Activated CD8-positive, alpha-beta T cell treated with anti-CD3 and anti-CD28 coated beads for 36 hours (primary cell): ENCODE results near the gene PRDM16. TPM values are rescaled to one million over a fixed set of nuclear protein-coding genes. Genes with fewer than 3 reads are reported as not detected.

Source experiments
- ATAC-seq: fragments of 200-7000 bp; cut with Tn5 transposase; one replicate; pipeline ENCODE4 v1.10.0; 2021; ENCODE audit warnings: mild to moderate bottlenecking, moderate library complexity
- CTCF ChIA-PET: fragments of 350-600 bp; sonication (Branson Sonifier 250); formaldehyde crosslinking; loops from one replicate; lab custom pipeline; 2021; ENCODE audit warnings: antibody characterized with exemption; lab: Charles Lee
- POLR2A ChIA-PET: fragments of 350-600 bp; sonication (Branson Sonifier 250); formaldehyde crosslinking; loops from one replicate; lab custom pipeline; 2021; ENCODE audit warnings: antibody characterized with exemption; lab: Charles Lee
- DNase-seq: peaks from one replicate; pipeline ENCODE4 v3.0.0-alpha.2; 2020
- H3K27ac Mint-ChIP-seq: one replicate; pipeline ENCODE4 v1.8.0; 2021; ENCODE audit warnings: mild to moderate bottlenecking, mixed read lengths
- H3K27me3 Mint-ChIP-seq: one replicate; pipeline ENCODE4 v1.8.0; 2021; ENCODE audit warnings: mixed read lengths
- H3K36me3 Mint-ChIP-seq: one replicate; pipeline ENCODE4 v1.8.0; 2021; ENCODE audit warnings: low read depth, mixed read lengths
- H3K4me1 Mint-ChIP-seq: one replicate; pipeline ENCODE4 v1.8.0; 2021; ENCODE audit warnings: low read depth, mixed read lengths
- H3K4me3 Mint-ChIP-seq: one replicate; pipeline ENCODE4 v1.8.0; 2021; ENCODE audit warnings: mild to moderate bottlenecking, moderate library complexity, mixed read lengths
- H3K9me3 Mint-ChIP-seq: one replicate; pipeline ENCODE4 v1.8.0; 2021; ENCODE audit warnings: mixed read lengths
- intact Hi-C: fragments of 100-400 bp; cut with micrococcal nuclease; formaldehyde crosslinking; loops from one replicate; pipeline ENCODE4 v1.10.0; 2022
- total RNA-seq, 2 experiments: library from RNA; stranded (reverse); gene quantifications; one replicate each; pipeline ENCODE4 v1.2.3, GENCODE V29; 2021
- TF ChIP-seq, protein P1 (sequence below): fragments of 200-600 bp; IDR thresholded peaks from one replicate; pipeline ENCODE4 v1.8.0; 2022; ENCODE audit warnings: antibody characterized with exemption, mild to moderate bottlenecking

PRDM16 gene
- total RNA-seq, 2 experiments from 2014 or later: 0.29 to 0.49 TPM

DNA sequence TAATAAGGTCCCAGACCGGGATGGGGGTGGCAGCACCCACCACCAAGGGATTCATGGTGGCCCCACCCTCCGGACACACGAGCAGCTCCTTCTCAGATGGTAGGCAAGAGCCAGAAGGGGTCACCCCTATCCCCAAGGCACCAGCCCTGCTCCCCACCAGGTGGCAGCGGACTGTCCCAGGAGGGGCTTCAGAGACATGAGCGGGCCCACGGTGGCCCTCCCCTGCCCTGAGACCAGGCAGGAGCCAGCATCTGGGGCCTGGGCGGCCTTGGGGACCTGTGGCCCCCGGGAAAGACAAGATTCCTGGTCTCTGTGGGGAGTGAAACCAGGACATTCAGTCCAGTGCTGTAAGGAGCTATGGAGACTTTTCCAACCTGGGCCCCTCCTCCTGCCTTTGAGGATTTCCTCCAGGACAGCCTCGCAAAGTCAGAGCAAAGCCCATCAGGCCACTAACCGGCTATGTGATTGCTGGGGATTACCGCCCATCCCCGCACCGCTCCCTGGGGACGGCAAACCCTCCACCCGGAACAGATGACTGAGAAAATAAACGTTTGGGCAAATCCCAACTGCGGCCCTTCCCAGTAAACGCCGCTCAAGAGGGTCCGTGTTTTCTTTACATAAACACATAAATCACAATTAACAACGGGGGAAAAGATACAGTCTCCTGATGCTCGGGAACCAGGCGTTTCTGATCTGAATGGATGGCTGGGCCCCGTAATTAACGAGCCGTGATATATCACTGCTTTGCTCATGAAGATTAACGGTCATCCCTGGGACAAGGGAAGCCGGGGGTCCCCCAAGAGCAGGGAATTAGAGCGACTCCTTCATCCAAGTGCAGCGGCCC is 334.6 kb downstream of the PRDM16 start:
- Mint-ChIP-seq H3K4me1 (no peaks in the 10 kb centered on the region), H3K36me3 (no peaks in the 10 kb centered on the region), H3K9me3 (no peaks in the 10 kb centered on the region), H3K4me3 (no peak overlapping the region), H3K27me3 (no peaks in the 10 kb centered on the region), H3K27ac (no peak overlapping the region)
- intact Hi-C loops: no loop called here
- ChIA-PET POLR2A (interaction anchor here (0.6 kb wide), 1 partner anchor 220 kb away, joined by 3 read pairs; no protein-coding TSS in a partner anchor), CTCF (no interaction called here)
- DNase-seq: no peak
- no peak for ATAC-seq
- TF ChIP-seq, protein P1, sequence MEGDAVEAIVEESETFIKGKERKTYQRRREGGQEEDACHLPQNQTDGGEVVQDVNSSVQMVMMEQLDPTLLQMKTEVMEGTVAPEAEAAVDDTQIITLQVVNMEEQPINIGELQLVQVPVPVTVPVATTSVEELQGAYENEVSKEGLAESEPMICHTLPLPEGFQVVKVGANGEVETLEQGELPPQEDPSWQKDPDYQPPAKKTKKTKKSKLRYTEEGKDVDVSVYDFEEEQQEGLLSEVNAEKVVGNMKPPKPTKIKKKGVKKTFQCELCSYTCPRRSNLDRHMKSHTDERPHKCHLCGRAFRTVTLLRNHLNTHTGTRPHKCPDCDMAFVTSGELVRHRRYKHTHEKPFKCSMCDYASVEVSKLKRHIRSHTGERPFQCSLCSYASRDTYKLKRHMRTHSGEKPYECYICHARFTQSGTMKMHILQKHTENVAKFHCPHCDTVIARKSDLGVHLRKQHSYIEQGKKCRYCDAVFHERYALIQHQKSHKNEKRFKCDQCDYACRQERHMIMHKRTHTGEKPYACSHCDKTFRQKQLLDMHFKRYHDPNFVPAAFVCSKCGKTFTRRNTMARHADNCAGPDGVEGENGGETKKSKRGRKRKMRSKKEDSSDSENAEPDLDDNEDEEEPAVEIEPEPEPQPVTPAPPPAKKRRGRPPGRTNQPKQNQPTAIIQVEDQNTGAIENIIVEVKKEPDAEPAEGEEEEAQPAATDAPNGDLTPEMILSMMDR: no peak

DNA sequence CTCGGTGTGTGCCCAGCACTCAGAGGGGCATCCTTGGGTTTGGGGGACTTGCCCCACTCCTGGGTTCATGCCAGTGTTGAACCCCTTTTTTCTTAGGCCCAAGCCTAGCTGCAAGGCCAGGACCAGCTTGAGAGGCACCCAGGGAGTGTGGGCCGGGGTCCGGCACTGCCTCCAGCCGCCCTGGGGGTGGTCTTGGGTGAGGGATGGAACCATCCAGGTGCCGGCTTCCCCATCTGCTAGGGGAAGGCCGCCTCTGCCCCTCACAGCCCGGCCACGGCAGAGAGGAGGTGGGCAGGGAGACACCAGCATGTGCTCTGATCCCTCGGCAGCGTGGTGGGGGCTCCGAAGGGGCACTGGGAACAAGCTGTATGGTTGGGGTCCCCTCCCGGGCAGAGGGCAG is 335.3 kb downstream of the PRDM16 start:
- ChIA-PET POLR2A (no interaction called here), CTCF (no interaction called here)
- H3K27me3 Mint-ChIP-seq: no peaks in the 10 kb centered on the region
- no peak for DNase-seq
- no peaks in the 10 kb centered on the region for H3K36me3 Mint-ChIP-seq
- no peak overlapping the region for H3K27ac Mint-ChIP-seq
- TF ChIP-seq, protein P1: no peak
- no peak overlapping the region for H3K4me3 Mint-ChIP-seq
- no peaks in the 10 kb centered on the region for H3K4me1 Mint-ChIP-seq
- intact Hi-C loops: no loop called here
- ATAC-seq: no peak
- H3K9me3 Mint-ChIP-seq: no peaks in the 10 kb centered on the region

DNA sequence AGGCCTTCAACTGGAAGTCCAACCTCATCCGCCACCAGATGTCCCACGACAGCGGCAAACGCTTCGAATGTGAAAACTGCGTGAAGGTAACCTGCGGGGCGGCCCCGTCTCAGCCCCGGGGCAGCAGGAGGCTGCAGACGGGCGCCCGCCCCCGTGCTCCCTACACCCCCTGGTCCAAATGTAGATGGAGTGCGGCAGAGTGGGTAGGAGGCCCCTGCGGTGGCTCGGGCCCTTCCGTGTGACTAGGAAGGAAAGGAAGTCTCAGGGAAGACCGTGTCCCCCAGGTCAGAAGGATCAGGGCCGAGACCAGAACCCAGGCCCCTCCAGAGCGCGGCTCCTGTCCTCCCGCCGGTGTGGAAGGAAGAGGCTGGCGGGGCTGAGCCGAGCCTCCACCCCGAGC is 335.8 kb downstream of the PRDM16 start:
- ATAC-seq (no peak), DNase-seq (no peak)
- no peak overlapping the region for H3K4me3 Mint-ChIP-seq
- H3K36me3 Mint-ChIP-seq: no peaks in the 10 kb centered on the region
- ChIA-PET POLR2A (no interaction called here), CTCF (no interaction called here)
- no peaks in the 10 kb centered on the region for H3K27me3 Mint-ChIP-seq
- no peak overlapping the region for H3K27ac Mint-ChIP-seq
- H3K4me1 Mint-ChIP-seq: no peaks in the 10 kb centered on the region
- no peaks in the 10 kb centered on the region for H3K9me3 Mint-ChIP-seq
- TF ChIP-seq, protein P1: no peak
- intact Hi-C loops: no loop called here

DNA sequence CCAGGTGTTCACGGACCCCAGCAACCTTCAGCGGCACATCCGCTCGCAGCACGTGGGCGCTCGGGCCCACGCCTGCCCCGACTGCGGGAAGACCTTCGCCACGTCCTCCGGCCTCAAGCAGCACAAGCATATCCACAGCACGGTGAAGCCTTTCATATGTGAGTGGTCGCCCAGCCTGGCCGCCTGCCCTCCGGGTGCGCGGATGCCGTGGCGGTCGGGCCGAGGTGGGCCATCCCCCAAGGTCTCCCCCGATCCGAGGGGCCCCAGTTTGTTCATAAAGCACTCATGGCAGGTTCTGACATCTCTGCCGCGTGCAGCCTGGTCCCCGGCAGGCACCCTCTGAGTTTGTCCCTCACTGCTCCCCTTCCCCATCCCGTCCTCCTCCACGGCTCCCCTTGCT is 336.5 kb downstream of the PRDM16 start:
- POLR2A ChIA-PET: no interaction called here
- Mint-ChIP-seq H3K36me3 (no peaks in the 10 kb centered on the region), H3K4me1 (no peaks in the 10 kb centered on the region), H3K9me3 (no peaks in the 10 kb centered on the region), H3K27me3 (no peaks in the 10 kb centered on the region), H3K27ac (no peak overlapping the region), H3K4me3 (no peak overlapping the region)
- CTCF ChIA-PET: no interaction called here
- intact Hi-C loops: no loop called here
- TF ChIP-seq, protein P1: no peak
- DNase-seq (no peak), ATAC-seq (no peak)
